ENCODE data around the gene RARS2.
"Not testable (repeated sequence)": the region's sequence is repeated elsewhere in the genome, so short reads cannot be mapped to it uniquely, and the experiment has no call there.

The RARS2 gene

GRCh38 chr6:87589693-87590416 is at the start of gene RARS2, which contains the start of gene ORC3:
RARS2 (minus strand) TSS chr6:87589987; CDS start chr6:87589957, 30 bp downstream.
ORC3 (plus strand) TSS chr6:87590135; CDS start chr6:87590169, 34 bp downstream.
- DNase-seq (ENCODE audit: low read depth, low spot score): peak; percentile 76

- DNase-seq (ENCODE audit: low read depth, low spot score): no peak
These were observed 49.6 kb upstream of the RARS2 start for GRCh38 chr6:87639373-87639772.

- no peak for DNase-seq (ENCODE audit: low read depth, low spot score)
These were observed 47.3 kb upstream of the RARS2 start for GRCh38 chr6:87637106-87637505.

GRCh38 chr6:87636315-87636714 is 46.5 kb upstream of the RARS2 start:
- no peak for DNase-seq (ENCODE audit: low read depth, low spot score)

GRCh38 chr6:87633851-87634250 is 44.1 kb upstream of the RARS2 start:
- no peak for DNase-seq (ENCODE audit: low read depth, low spot score)

- no peak for DNase-seq (ENCODE audit: low read depth, low spot score)
These were observed 41.0 kb upstream of the RARS2 start for GRCh38 chr6:87630746-87631145.

- DNase-seq (ENCODE audit: low read depth, low spot score): no peak
These were observed 39.1 kb upstream of the RARS2 start for GRCh38 chr6:87628881-87629280.

- no peak for DNase-seq (ENCODE audit: low read depth, low spot score)
These were observed 38.6 kb upstream of the RARS2 start for GRCh38 chr6:87628424-87628823.

GRCh38 chr6:87623248-87623647 is 33.5 kb upstream of the RARS2 start:
- DNase-seq (ENCODE audit: low read depth, low spot score): no peak

- no peak for DNase-seq (ENCODE audit: low read depth, low spot score)
These were observed 28.7 kb upstream of the RARS2 start for GRCh38 chr6:87618531-87618930.

- no peak for DNase-seq (ENCODE audit: low read depth, low spot score)
These were observed 27.6 kb upstream of the RARS2 start for GRCh38 chr6:87617405-87617804.

GRCh38 chr6:87613018-87613417 is 23.2 kb upstream of the RARS2 start:
- DNase-seq (ENCODE audit: low read depth, low spot score): not testable (repeated sequence)

- DNase-seq (ENCODE audit: low read depth, low spot score): no peak
These were observed 19.0 kb upstream of the RARS2 start for GRCh38 chr6:87608802-87609201.

- no peak for DNase-seq (ENCODE audit: low read depth, low spot score)
These were observed 16.4 kb upstream of the RARS2 start for GRCh38 chr6:87606199-87606598.

- DNase-seq (ENCODE audit: low read depth, low spot score): no peak
These were observed 10.8 kb upstream of the RARS2 start for GRCh38 chr6:87600576-87600975.

- no peak for DNase-seq (ENCODE audit: low read depth, low spot score)
These were observed 1.2 kb upstream of the RARS2 start for GRCh38 chr6:87590990-87591389.

GRCh38 chr6:87590417-87590880 is 662 bp upstream of the RARS2 start:
- DNase-seq (ENCODE audit: low read depth, low spot score): no peak

GRCh38 chr6:87588756-87589407 is 905 bp downstream of the RARS2 start:
- DNase-seq (ENCODE audit: low read depth, low spot score): no peak

GRCh38 chr6:87586371-87587077 is 3.3 kb downstream of the RARS2 start:
- no peak for DNase-seq (ENCODE audit: low read depth, low spot score)

GRCh38 chr6:87583822-87584221 is 6.0 kb downstream of the RARS2 start:
- DNase-seq (ENCODE audit: low read depth, low spot score): no peak

- DNase-seq (ENCODE audit: low read depth, low spot score): no peak
These were observed 14.4 kb downstream of the RARS2 start for GRCh38 chr6:87575423-87575822.

- no peak for DNase-seq (ENCODE audit: low read depth, low spot score)
These were observed 15.5 kb downstream of the RARS2 start for GRCh38 chr6:87574237-87574804.
